Measurements from ENCODE around the gene GSTM3. TPM values are rescaled to one million over a fixed set of nuclear protein-coding genes. Genes with fewer than 3 reads are reported as not detected.
"Not testable (repeated sequence)": the region's sequence is repeated elsewhere in the genome, so short reads cannot be mapped to it uniquely, and the experiment has no call there.

Gene GSTM3
- total RNA-seq, 1 donor from 2014 or later: 26.1 TPM

DNA sequence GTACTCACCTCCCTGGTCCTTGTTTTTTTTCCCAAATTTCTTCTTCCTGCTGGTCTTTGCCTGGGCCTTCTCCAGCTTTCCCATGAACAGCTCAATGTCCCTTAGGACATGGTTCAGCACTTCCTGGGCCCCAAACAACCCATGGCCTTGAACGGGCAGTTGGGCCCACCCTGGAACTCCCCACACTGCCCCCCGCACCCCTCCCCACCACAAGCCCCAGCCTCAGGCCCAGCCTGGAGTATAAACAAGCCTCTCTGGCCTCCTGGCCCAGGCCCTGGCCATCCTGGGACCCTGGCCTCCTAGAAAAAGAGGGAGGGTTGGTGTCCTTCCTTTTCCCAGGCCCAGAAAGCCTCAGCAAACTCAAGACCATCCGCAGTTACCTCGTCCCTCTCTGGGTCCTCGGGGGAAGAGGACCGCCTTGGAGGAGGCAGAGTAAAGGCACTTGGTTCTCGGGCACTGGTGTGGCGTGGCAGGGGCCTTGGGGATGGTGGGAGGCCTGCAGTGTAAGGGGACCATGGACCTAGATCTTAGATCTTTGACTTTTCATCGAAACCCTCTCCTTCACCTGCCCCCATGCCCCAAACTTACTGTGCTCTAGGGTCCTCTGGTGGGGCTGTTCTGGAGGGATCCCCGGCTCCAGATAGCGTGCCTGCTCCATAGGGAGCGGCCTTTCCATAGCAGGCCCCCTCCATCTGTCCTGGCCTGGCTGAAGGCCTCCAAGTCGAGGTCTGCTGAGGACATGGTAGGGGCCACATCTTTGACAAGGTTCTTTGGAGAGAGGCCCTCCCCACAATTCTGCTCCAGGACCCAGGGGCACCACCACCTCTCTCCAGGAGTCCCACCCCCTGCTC, 17.3 kb upstream of the GSTM3 start:
- TF ChIP-seq, protein P1, sequence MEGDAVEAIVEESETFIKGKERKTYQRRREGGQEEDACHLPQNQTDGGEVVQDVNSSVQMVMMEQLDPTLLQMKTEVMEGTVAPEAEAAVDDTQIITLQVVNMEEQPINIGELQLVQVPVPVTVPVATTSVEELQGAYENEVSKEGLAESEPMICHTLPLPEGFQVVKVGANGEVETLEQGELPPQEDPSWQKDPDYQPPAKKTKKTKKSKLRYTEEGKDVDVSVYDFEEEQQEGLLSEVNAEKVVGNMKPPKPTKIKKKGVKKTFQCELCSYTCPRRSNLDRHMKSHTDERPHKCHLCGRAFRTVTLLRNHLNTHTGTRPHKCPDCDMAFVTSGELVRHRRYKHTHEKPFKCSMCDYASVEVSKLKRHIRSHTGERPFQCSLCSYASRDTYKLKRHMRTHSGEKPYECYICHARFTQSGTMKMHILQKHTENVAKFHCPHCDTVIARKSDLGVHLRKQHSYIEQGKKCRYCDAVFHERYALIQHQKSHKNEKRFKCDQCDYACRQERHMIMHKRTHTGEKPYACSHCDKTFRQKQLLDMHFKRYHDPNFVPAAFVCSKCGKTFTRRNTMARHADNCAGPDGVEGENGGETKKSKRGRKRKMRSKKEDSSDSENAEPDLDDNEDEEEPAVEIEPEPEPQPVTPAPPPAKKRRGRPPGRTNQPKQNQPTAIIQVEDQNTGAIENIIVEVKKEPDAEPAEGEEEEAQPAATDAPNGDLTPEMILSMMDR (IDR thresholded peaks at IDR 0.05; ENCODE audit: insufficient read depth, low read depth, low read length): no peak
- TF ChIP-seq EZH2 (IDR thresholded peaks at IDR 0.05; ENCODE audit: insufficient read depth, low read length): no peak
- H3K4me3 ChIP-seq (ENCODE audit: insufficient read depth, low read depth, low read length): no peak overlapping the region
- DNase-seq (ENCODE audit: low read depth) (no peak), FAIRE-seq (no peak)
- no peak overlapping the region for H2AFZ ChIP-seq (ENCODE audit: low read depth, low read length)
- no peaks in the 10 kb centered on the region for H3K79me2 ChIP-seq (ENCODE audit: insufficient read depth, low read length)
- H4K20me1 ChIP-seq (ENCODE audit: insufficient read depth, low read length): no peaks in the 10 kb centered on the region
- no peaks in the 10 kb centered on the region for H3K36me3 ChIP-seq (ENCODE audit: insufficient read depth, low read length)
- Mint-ChIP-seq H3K27me3 (ENCODE audit: low read depth, unreplicated experiment) (peaks cover 39% of the 10 kb centered on the region), H3K9me3 (ENCODE audit: unreplicated experiment) (peaks cover 2% of the 10 kb centered on the region), H3K4me1 (ENCODE audit: low read depth, unreplicated experiment) (peaks cover 2% of the 10 kb centered on the region), H3K27ac (ENCODE audit: unreplicated experiment) (no peak overlapping the region), H3K36me3 (ENCODE audit: low read depth, unreplicated experiment) (peaks cover 9% of the 10 kb centered on the region), H3K4me3 (ENCODE audit: unreplicated experiment) (no peak overlapping the region)
- no peak overlapping the region for H3K4me2 ChIP-seq (ENCODE audit: low read length)
- no peak overlapping the region for H3K27ac ChIP-seq (ENCODE audit: low read depth, low read length)
- no peaks in the 10 kb centered on the region for H3K27me3 ChIP-seq (ENCODE audit: insufficient read depth, low read length)
- H3K4me1 ChIP-seq (ENCODE audit: insufficient read depth, low read length): peaks cover 5% of the 10 kb centered on the region
- no peaks in the 10 kb centered on the region for H3K9me3 ChIP-seq (ENCODE audit: insufficient read depth, low read depth, low read length)
- no peak overlapping the region for H3K9ac ChIP-seq (ENCODE audit: low read length)

DNA sequence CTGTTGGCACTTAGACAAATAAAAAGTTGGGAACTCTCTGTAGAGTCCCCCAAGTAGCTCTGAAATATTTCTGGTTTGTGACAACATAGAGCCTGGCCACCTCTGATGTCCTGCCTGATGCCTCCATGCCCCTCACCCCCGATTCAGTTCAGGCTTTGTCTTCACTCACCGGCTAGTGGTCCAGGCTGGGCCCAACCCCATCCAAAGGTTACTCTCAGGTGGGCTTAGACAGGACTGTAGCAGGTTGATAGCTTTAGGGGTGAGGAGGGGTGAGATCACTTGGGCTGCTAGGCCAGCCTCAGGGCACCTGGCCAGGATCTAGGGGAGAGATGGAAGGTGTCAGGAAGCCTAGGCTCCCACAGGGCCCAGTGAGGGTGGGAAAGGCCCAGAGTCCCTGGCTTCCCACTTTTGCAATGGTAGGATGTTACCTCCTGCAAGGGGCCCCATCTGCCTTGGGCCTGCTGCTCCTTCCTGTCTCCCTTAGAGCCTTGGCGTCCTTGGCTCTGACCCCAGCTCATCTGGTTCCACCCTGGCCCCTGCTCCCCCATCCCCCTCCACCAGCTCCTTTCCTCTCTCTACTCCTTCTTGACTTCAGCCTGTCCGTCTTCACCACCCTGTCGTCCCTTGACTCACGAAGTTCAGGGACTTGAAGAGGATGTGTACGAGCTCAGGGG, 16.1 kb upstream of the GSTM3 start:
- Histone ChIP-seq H3K9me3 (ENCODE audit: insufficient read depth, low read depth, low read length) (no peaks in the 10 kb centered on the region), H3K9ac (ENCODE audit: low read length) (no peak overlapping the region), H2AFZ (ENCODE audit: low read depth, low read length) (no peak overlapping the region), H3K79me2 (ENCODE audit: insufficient read depth, low read length) (no peaks in the 10 kb centered on the region), H3K36me3 (ENCODE audit: insufficient read depth, low read length) (no peaks in the 10 kb centered on the region), H3K4me2 (ENCODE audit: low read length) (no peak overlapping the region), H3K27me3 (ENCODE audit: insufficient read depth, low read length) (no peaks in the 10 kb centered on the region), H3K27ac (ENCODE audit: low read depth, low read length) (no peak overlapping the region), H3K4me1 (ENCODE audit: insufficient read depth, low read length) (no peaks in the 10 kb centered on the region), H3K4me3 (ENCODE audit: insufficient read depth, low read depth, low read length) (no peak overlapping the region), H4K20me1 (ENCODE audit: insufficient read depth, low read length) (no peaks in the 10 kb centered on the region)
- no peak for TF ChIP-seq EZH2 (IDR thresholded peaks at IDR 0.05; ENCODE audit: insufficient read depth, low read length)
- TF ChIP-seq, protein P1 (IDR thresholded peaks at IDR 0.05; ENCODE audit: insufficient read depth, low read depth, low read length): no peak
- H3K9me3 Mint-ChIP-seq (ENCODE audit: unreplicated experiment): peaks cover 2% of the 10 kb centered on the region
- peaks cover 6% of the 10 kb centered on the region for H3K36me3 Mint-ChIP-seq (ENCODE audit: low read depth, unreplicated experiment)
- DNase-seq (ENCODE audit: low read depth) (no peak), FAIRE-seq (no peak)
- H3K27ac Mint-ChIP-seq (ENCODE audit: unreplicated experiment): no peak overlapping the region
- no peaks in the 10 kb centered on the region for H3K4me1 Mint-ChIP-seq (ENCODE audit: low read depth, unreplicated experiment)
- H3K27me3 Mint-ChIP-seq (ENCODE audit: low read depth, unreplicated experiment): peaks cover 39% of the 10 kb centered on the region
- H3K4me3 Mint-ChIP-seq (ENCODE audit: unreplicated experiment): no peak overlapping the region

DNA sequence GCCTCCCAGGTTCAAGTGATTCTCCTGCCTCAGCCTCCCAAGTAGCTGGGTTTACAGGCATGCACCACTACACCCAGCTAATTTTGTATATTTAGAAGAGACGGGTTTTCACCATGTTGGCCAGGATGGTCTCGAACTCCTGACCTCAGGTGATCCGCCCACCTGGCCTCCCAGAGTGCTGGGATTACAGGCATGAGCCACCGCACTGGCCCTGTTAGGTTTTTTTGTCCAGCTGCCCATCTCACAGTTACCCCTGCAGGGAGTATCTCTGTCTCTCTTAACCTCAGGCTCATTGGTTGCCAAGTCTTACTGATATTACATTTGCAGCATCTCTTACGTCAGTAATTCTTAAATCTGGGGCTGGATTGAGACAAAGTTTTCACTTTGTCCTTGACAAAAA, 15.5 kb upstream of the GSTM3 start:
- not testable (repeated sequence) for FAIRE-seq; H3K79me2 ChIP-seq (ENCODE audit: insufficient read depth, low read length); H4K20me1 ChIP-seq (ENCODE audit: insufficient read depth, low read length)

More for the DNA sequence above, 15.5 kb upstream of the GSTM3 start:
- not testable (repeated sequence) for H3K27ac Mint-ChIP-seq (ENCODE audit: unreplicated experiment); H2AFZ ChIP-seq (ENCODE audit: low read depth, low read length); H3K36me3 ChIP-seq (ENCODE audit: insufficient read depth, low read length); H3K4me1 ChIP-seq (ENCODE audit: insufficient read depth, low read length); H3K27me3 ChIP-seq (ENCODE audit: insufficient read depth, low read length); H3K9me3 Mint-ChIP-seq (ENCODE audit: unreplicated experiment); H3K9me3 ChIP-seq (ENCODE audit: insufficient read depth, low read depth, low read length); H3K36me3 Mint-ChIP-seq (ENCODE audit: low read depth, unreplicated experiment); H3K4me1 Mint-ChIP-seq (ENCODE audit: low read depth, unreplicated experiment); H3K9ac ChIP-seq (ENCODE audit: low read length); H3K4me3 ChIP-seq (ENCODE audit: insufficient read depth, low read depth, low read length); H3K4me3 Mint-ChIP-seq (ENCODE audit: unreplicated experiment); DNase-seq (ENCODE audit: low read depth); H3K27ac ChIP-seq (ENCODE audit: low read depth, low read length); H3K4me2 ChIP-seq (ENCODE audit: low read length)
- peaks cover 44% of the 10 kb centered on the region for H3K27me3 Mint-ChIP-seq (ENCODE audit: low read depth, unreplicated experiment)

All from astrocyte (in vitro differentiated cells and primary cell).